HFF-Myc (cell line): ENCODE measurements around the gene TMEM202.
A peak's percentile ranks its signal among the peaks of the same experiment; 100 is the strongest.

Experiments used
- DNase-seq: peaks from one replicate; pipeline ENCODE4 v3.0.0-alpha.2; 2011; ENCODE audit warnings: low read depth; ENCODE audit errors: extremely low read depth
- H3K4me3 ChIP-seq: replicated peaks from 2 replicates; pipeline ENCODE4 v1.5.1; 2011; ENCODE audit warnings: low read depth, mild to moderate bottlenecking, control low read depth, low read length
- CTCF ChIP-seq: IDR thresholded peaks from 2 replicates; pipeline ENCODE4 v1.5.1; 2012; ENCODE audit warnings: mild to moderate bottlenecking, low read depth, low read length, control low read depth; ENCODE audit errors: missing control alignments

Gene TMEM202

DNA sequence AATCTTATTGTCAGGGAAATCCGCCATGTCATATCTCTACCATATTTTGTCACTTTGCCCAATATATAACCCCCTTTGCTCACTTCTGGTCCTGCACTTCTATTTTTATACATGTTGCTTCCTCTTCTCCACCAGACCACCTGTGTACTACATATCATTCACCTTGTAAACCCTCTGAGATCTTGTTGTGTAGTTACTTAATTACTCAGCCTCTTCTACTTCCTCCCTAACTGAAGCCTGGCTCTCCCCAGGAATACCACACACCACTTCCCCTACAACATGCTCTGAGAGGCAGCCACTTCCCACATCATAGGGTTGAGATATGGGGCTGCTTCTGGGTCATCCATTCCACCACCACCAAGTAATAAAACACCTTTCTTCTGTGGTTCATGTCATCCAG lies 32.3 kb upstream of the TMEM202 start:
- no peak for TF ChIP-seq CTCF
- H3K4me3 ChIP-seq = no peak overlapping the region
- DNase-seq = no peak

DNA sequence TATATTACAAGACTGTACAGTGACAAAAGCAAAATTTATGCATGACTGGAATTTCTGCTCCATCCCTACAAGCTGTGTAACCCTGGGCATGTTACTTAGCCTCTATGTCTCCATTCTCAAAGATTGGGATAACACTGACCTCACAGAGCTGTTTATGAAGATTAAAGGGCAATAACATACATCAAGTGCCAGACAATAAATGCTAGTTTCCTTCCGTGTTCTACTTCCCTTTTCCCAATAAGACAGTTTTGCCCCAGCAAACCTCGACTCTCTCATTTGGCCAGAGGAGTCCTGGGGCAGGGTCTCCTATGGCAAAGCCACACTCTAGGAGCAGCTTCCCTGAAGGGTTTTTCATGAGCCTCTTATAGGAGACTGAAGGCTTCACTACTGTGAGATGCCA lies 29.8 kb upstream of the TMEM202 start:
- DNase-seq = no peak
- no peak for TF ChIP-seq CTCF
- H3K4me3 ChIP-seq = no peak overlapping the region

- TF ChIP-seq CTCF = no peak
- DNase-seq = no peak
- H3K4me3 ChIP-seq = no peak overlapping the region
Observed at GRCh38 chr15:72368899-72369298, 29.2 kb upstream of the TMEM202 start.

DNA sequence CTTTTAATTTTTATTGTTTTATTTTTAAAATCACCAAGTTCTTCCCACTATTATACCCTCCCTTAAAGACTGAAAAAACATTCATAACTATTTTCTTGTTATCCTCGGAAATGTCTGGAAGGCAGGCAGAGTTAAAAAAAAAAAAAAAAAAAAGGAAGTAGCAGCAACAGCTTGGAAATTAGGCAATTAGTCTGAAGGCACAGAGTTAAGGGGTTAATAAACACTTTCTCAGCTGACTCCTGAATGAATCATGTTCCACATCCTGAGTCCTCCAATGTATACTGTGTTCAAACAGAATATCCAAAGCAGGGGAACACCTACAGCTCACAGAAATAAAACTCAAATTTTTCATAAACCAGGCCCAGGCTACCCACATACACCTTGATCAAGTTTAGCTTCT lies 28.1 kb upstream of the TMEM202 start:
- DNase-seq = no peak
- no peak for TF ChIP-seq CTCF
- H3K4me3 ChIP-seq = no peak overlapping the region

GRCh38 chr15:72372361-72372760 lies 25.7 kb upstream of the TMEM202 start:
- no peak for DNase-seq
- TF ChIP-seq CTCF = no peak

GRCh38 chr15:72375501-72375845 lies 22.6 kb upstream of the TMEM202 start:
- no peak for DNase-seq
- peak overlapping the region; percentile 96 for H3K4me3 ChIP-seq
- TF ChIP-seq CTCF = no peak

More at GRCh38 chr15:72372361-72372760, 25.7 kb upstream of the TMEM202 start:
- no peak overlapping the region for H3K4me3 ChIP-seq

GRCh38 chr15:72375846-72376581 lies 22.1 kb upstream of the TMEM202 start, which contains the start of gene HEXA:
Gene HEXA (minus strand): TSS chr15:72376014. CDS start chr15:72375972, 42 bp downstream.
- peak within 1 kb of the TSS; percentile 96 for H3K4me3 ChIP-seq
- peak; percentile 59 for DNase-seq
- no peak for TF ChIP-seq CTCF
